Measurements from ENCODE around the gene ZNF592.

GRCh38 chr15:84831613-84832012, 83.2 kb downstream of the ZNF592 start:
- TF ChIP-seq EZH2 (IDR thresholded peaks at IDR 0.05) (no peak), POLR2AphosphoS5 (IDR thresholded peaks at IDR 0.05; ENCODE audit: borderline replicate concordance, low read depth, low read length) (no peak), FOXP2 (optimal IDR thresholded peaks at IDR 0.05; ENCODE audit: control extremely low read depth, extremely low read length, insufficient read depth) (no peak)

Measured in SK-N-MC (cell line).